Stimulated activated CD8-positive, alpha-beta memory T cell treated with anti-CD3 and anti-CD28 coated beads, Interleukin-15, amount 100 ng/mL, for 24 hours (primary cell): ENCODE data around the gene DYRK1A.

Experiments
- DNase-seq: peaks from one replicate; pipeline ENCODE4 v3.0.0-alpha.2; 2020; ENCODE audit warnings: low read depth

DYRK1A gene

DNA sequence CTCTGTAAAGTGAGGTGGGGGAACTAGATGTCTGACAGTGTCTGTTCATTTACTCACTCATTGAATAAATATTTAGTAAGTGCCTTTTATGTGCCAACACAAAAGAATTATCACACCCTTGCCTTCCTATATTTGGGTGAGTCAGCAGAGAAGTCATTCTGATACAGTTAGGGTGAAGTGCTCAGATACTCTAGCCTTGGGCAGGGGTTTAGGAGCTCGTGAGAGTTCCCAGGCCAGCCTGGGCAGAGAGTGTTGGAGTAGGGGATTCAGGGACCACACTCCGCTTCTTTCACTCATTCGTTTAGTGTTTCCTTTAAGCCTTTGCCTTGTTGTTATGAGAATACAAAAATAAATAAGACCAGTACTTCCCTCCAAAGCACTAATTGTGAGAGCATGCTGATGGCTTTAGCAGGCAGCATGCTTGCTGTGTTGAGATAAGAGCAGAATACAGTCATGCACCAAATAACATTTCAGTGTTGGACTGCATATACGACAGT lies 83.9 kb downstream of the DYRK1A start:
- no peak for DNase-seq

- no peak for DNase-seq
These were observed 84.9 kb downstream of the DYRK1A start for GRCh38 chr21:37451446-37451845.

DNA sequence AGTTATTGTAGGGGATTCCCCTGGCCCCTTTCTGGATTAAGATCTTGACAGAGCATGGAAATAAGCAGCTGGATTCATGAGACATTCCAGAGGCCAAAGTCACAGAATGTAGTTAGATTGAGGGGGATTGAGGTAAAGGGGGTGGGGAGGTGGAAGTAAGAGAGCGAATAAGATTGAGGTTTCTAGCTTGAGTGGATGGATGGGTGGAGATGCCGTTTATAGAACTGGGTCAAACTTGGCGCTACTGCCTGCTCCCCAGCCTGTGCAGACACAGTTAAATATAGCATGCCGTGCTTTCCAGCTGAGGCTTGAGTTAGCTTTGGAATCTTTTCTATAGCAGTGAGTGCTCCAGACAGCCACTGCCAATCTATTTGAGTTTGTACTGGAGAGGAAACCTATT lies 85.7 kb downstream of the DYRK1A start:
- no peak for DNase-seq

- no peak for DNase-seq
These were observed 86.8 kb downstream of the DYRK1A start for GRCh38 chr21:37453350-37453749.

GRCh38 chr21:37454869-37455503 lies 88.4 kb downstream of the DYRK1A start:
- DNase-seq: no peak

DNA sequence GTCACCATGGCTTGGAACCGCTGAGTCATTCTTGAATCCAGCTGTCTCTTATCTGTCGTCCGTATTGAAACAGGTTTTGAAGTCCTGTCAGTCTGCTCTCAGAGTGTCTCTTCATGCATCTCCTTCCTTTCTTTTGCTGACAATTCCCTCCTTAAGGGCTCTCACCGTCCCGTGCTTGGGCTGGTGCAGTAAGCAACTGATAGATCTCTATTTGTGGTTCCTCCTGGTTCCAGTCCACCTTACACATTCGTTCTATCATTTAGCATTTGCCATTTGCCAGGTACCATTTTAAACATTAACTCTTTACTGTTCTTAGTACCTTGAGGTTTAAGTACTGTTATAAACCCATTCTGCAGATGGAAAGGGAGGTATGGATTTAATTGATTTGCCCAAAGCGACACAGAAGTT lies 88.9 kb downstream of the DYRK1A start:
- no peak for DNase-seq

DNA sequence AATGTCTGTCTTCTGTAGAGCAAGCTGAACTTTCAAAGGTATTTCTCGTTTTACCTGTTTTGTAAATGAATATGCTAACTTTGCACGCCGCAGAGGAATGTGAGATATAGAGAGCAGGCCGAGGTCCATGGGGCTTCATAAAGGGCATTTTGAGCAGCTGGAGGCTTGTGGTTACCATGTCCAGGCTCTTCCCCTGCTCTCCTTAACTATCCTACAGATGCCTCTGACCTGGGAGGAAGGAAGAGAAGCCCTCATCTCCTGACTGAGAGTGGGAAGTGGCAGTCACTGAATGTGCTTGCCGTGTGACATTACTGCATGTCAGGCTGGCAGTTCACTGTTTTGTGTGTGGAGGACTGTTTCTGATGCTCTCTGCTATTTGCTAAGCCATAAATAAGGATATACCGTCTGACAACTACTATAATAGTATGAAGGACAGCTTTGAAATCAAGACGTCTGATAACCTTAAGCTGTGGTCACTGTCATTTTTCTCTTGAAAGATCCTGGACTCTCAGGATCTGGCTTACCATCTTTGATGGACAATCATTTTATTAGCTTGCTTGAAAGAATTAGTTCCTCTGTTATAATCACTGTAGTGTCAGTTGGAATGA lies 92.2 kb downstream of the DYRK1A start:
- DNase-seq: no peak

- no peak for DNase-seq
These were observed 93.0 kb downstream of the DYRK1A start for GRCh38 chr21:37459575-37459974.

DNA sequence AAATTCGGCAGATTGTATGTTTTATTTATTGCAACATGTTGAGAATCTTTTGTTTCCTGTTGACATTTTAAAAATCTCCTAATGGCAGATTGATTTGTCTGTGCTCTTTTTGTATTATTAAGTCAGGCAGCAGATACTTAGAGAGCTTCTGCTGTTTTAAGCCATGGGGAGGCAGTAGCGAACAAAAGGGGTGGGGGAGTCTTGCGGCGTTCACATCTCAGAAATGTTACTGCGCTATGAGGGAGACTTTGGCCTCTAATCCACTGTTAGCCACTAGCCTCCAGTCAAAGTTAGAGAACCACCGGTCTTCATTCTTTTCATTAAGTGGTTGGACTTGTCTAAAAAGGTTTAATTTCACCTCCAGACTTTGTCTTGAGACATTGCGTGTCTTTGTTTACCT lies 93.6 kb downstream of the DYRK1A start:
- no peak for DNase-seq

DNA sequence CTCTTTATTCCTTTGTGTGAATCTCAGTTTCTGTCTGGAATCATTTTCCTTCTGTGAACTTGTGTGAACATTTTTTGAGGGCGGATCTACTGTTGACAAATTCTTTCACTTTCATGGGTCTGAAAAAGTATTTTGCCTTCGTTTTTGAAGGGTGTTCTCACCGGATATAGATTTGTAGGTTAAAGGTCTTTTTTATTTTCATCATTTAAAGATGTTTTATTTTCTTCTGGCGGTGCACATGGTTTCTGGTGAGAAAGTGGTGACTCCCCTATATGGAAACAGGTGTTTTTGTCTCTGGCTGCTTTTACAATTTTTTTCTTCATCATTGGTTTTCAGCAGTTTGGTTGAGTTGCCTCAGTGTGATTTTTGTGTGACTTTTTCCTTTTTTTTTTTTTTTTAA lies 94.9 kb downstream of the DYRK1A start:
- no peak for DNase-seq

DNA sequence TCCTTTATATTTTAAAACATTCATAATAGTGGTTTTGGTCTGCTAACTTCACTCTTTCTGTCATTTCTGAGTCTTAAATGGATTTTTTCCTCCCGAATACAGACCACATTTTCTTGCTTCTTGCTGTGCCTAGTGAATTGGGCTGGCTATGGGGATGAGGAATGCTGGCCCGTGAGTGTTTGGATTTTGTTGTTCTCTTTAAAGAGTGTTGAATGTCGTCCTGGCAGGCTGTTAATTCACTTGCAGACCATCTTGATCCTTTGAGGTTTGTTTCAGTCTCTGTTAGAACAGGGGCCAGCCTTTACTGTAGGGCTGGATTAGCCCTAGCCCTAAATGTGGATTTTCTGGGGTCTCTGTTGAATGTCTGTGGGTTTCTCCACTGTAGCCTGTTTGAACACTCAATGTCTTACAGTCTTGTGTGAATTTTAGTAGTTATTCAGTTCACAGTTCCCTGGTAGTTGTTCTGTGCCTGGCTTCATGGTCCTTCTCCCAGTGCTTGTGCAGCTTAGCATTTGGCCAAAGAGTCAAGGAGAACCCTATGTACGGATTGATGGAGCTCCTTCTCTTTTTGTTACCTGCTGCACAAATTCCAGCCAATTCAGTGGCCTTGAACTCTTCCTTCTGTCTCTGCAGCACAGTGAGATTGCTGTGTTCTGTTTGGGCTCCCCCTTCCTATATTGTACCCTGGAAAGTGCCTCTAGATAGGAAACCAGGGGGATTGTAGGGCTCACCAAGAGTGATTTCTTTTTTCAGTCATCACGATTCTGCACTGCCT lies 95.7 kb downstream of the DYRK1A start:
- no peak for DNase-seq

- DNase-seq: no peak
These were observed 96.7 kb downstream of the DYRK1A start for GRCh38 chr21:37463083-37463801.

GRCh38 chr21:37467082-37467481 lies 100.5 kb downstream of the DYRK1A start:
- DNase-seq: no peak

GRCh38 chr21:37468909-37469308 lies 102.3 kb downstream of the DYRK1A start:
- no peak for DNase-seq

DNA sequence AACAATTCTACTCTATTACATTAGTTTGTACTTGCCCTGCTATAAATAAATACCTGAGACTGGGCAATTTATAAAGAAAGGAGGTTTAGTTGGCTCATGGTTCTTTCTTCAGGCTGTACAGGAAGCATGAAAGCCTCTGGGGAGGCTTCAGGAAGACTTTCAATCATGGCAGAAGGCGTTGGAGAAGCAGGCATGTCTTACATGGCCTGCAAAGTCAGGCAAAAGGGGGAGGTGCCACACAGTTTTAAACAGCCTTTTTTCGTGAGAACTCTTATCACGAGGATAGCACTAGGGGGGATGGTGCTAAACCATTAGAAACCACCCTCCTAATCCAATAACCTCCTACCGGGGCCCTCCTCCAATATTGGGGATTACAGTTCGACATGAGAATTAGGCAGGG lies 102.9 kb downstream of the DYRK1A start:
- DNase-seq: no peak

DNA sequence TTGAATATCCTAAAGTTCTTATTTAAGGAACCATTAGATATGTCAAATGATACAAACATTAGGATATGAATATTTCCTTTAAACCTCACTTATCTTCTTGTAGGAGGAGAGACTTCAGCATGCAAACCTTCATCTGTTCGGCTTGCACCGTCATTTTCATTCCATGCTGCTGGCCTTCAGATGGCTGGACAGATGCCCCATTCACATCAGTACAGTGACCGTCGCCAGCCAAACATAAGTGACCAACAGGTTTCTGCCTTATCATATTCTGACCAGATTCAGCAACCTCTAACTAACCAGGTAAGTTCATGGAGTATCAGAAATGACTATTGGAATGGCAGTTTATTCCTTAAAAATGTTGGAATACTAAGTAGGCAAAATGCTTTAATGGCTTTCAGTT lies 106.0 kb downstream of the DYRK1A start:
- DNase-seq: no peak

- DNase-seq: no peak
These were observed 106.9 kb downstream of the DYRK1A start for GRCh38 chr21:37473491-37473890.

DNA sequence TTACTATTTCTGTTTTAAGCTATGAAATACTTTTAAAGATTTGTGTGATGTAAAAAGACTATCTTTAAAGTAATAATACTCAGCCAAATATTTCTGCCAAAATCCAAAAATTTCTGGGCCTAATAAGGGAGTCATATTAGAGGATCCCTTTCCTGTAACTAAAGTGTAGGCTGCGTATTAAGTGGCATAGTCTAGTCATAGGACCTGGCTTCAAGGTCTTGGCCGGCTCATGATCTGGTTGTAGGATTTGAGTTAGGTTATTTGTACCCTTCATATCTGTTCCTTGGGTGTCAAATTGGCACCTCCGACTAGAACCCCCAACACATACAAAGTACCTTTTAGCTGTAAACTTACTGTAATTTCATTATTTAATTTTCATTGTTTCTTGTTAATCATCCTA lies 107.8 kb downstream of the DYRK1A start:
- DNase-seq: no peak

- no peak for DNase-seq
These were observed 108.8 kb downstream of the DYRK1A start for GRCh38 chr21:37475186-37475868.

DNA sequence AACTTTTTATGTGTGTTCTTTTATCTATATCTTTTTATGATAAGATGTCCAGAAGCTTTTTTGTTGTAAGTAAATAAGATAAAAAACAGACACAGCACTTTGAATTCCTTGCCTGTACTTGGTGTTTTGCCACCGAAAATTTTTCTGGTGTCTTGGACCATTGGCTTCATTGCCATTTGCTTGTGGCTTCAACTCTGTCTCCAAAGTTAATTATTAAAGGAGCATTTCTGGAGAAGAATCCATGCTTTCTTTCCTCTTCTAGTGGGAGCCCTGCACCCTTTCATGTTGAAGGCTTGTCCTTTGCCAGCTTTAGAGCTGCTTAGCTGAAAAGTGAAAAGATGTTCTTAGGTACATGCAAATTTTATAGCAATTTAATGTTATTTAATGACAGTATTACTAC lies 112.2 kb downstream of the DYRK1A start:
- no peak for DNase-seq

GRCh38 chr21:37483776-37484175 lies 117.2 kb downstream of the DYRK1A start:
- DNase-seq: no peak
